SK-N-SH (cell line): ENCODE data around the gene LEPROT.

Experiments used
- CHD2 ChIP-seq: fragments of 150-350 bp; IDR thresholded peaks from 2 replicates; pipeline ENCODE4 v1.6.1; 2018; ENCODE audit warnings: low read length; ENCODE audit not compliant: partially characterized antibody
- GABPA ChIP-seq: IDR thresholded peaks from 2 replicates; pipeline ENCODE4 v1.4.0; 2012; ENCODE audit warnings: low read depth, mild to moderate bottlenecking
- JUND ChIP-seq: IDR thresholded peaks from 2 replicates; pipeline ENCODE4 v1.4.0; 2012
- NRF1 ChIP-seq: IDR thresholded peaks from 2 replicates; pipeline ENCODE4 v1.6.1; 2012; ENCODE audit warnings: low read depth, mild to moderate bottlenecking, low read length
- RAD21 ChIP-seq: IDR thresholded peaks from 2 replicates; pipeline ENCODE4 v1.6.1; 2012; ENCODE audit warnings: mild to moderate bottlenecking, low read length
- RXRA ChIP-seq: IDR thresholded peaks from 2 replicates; pipeline ENCODE4 v1.4.0; 2012; ENCODE audit warnings: low read depth, mild to moderate bottlenecking, borderline replicate concordance
- TAF1 ChIP-seq: IDR thresholded peaks from 2 replicates; pipeline ENCODE4 v1.6.1; 2012; ENCODE audit warnings: low read depth, mild to moderate bottlenecking, low read length, moderate library complexity, borderline replicate concordance
- YY1 ChIP-seq: IDR thresholded peaks from 2 replicates; pipeline ENCODE4 v1.4.0; 2012; ENCODE audit warnings: low read depth, mild to moderate bottlenecking
- TF ChIP-seq, protein P1 (sequence below): fragments of 200-600 bp; sonication (generic); IDR thresholded peaks from 2 replicates; pipeline ENCODE4 v1.6.1; 2017; ENCODE audit warnings: antibody characterized with exemption, mild to moderate bottlenecking, moderate library complexity
- TF ChIP-seq, protein P2 (sequence below): IDR thresholded peaks from 2 replicates; pipeline ENCODE4 v1.4.0; 2012; ENCODE audit warnings: low read depth, borderline replicate concordance
- TF ChIP-seq, protein P3 (sequence below): fragments of 150-350 bp; IDR thresholded peaks from 2 replicates; pipeline ENCODE4 v1.6.1; 2017; ENCODE audit warnings: antibody characterized with exemption, low read length, low read depth, borderline replicate concordance
- TF ChIP-seq, protein P4 (sequence below): IDR thresholded peaks from 2 replicates; pipeline ENCODE4 v1.4.0; 2012; ENCODE audit warnings: low read depth
- TF ChIP-seq, protein P5 (sequence below): IDR thresholded peaks from 2 replicates; pipeline ENCODE4 v1.4.0; 2012; ENCODE audit warnings: low read depth, borderline replicate concordance

DNA sequence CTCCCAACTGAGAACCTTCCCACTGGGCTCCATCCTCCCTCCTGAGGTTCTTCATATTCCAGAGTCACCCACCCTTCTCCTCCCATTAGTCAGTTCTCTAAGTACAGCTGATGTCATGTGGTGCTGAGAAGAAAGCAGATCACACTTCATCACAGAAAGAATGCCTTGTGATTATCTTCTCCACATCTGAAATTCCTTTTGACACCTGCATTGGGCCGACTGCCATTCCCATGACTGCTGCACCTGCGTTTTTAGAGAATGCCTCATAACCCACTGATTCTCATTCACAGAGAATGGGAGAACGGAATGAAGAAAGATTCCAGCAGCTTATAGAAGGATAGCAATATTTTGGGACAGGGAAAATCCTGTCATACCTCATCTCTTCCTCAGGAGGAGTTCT, 14.3 kb downstream of the LEPROT start:
- TF ChIP-seq, protein P1, sequence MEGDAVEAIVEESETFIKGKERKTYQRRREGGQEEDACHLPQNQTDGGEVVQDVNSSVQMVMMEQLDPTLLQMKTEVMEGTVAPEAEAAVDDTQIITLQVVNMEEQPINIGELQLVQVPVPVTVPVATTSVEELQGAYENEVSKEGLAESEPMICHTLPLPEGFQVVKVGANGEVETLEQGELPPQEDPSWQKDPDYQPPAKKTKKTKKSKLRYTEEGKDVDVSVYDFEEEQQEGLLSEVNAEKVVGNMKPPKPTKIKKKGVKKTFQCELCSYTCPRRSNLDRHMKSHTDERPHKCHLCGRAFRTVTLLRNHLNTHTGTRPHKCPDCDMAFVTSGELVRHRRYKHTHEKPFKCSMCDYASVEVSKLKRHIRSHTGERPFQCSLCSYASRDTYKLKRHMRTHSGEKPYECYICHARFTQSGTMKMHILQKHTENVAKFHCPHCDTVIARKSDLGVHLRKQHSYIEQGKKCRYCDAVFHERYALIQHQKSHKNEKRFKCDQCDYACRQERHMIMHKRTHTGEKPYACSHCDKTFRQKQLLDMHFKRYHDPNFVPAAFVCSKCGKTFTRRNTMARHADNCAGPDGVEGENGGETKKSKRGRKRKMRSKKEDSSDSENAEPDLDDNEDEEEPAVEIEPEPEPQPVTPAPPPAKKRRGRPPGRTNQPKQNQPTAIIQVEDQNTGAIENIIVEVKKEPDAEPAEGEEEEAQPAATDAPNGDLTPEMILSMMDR = no peak
- no peak for TF ChIP-seq JUND
- TF ChIP-seq, protein P2, sequence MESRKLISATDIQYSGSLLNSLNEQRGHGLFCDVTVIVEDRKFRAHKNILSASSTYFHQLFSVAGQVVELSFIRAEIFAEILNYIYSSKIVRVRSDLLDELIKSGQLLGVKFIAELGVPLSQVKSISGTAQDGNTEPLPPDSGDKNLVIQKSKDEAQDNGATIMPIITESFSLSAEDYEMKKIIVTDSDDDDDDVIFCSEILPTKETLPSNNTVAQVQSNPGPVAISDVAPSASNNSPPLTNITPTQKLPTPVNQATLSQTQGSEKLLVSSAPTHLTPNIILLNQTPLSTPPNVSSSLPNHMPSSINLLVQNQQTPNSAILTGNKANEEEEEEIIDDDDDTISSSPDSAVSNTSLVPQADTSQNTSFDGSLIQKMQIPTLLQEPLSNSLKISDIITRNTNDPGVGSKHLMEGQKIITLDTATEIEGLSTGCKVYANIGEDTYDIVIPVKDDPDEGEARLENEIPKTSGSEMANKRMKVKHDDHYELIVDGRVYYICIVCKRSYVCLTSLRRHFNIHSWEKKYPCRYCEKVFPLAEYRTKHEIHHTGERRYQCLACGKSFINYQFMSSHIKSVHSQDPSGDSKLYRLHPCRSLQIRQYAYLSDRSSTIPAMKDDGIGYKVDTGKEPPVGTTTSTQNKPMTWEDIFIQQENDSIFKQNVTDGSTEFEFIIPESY = no peak
- TF ChIP-seq, protein P3, sequence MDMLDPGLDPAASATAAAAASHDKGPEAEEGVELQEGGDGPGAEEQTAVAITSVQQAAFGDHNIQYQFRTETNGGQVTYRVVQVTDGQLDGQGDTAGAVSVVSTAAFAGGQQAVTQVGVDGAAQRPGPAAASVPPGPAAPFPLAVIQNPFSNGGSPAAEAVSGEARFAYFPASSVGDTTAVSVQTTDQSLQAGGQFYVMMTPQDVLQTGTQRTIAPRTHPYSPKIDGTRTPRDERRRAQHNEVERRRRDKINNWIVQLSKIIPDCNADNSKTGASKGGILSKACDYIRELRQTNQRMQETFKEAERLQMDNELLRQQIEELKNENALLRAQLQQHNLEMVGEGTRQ = no peak
- TF ChIP-seq NRF1 = no peak
- TF ChIP-seq, protein P4, sequence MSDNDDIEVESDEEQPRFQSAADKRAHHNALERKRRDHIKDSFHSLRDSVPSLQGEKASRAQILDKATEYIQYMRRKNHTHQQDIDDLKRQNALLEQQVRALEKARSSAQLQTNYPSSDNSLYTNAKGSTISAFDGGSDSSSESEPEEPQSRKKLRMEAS = no peak
- no peak for TF ChIP-seq RAD21
- no peak for TF ChIP-seq CHD2
- no peak for TF ChIP-seq GABPA
- TF ChIP-seq, protein P5, sequence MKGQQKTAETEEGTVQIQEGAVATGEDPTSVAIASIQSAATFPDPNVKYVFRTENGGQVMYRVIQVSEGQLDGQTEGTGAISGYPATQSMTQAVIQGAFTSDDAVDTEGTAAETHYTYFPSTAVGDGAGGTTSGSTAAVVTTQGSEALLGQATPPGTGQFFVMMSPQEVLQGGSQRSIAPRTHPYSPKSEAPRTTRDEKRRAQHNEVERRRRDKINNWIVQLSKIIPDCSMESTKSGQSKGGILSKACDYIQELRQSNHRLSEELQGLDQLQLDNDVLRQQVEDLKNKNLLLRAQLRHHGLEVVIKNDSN = no peak
- TF ChIP-seq TAF1 = no peak
- TF ChIP-seq YY1 = no peak
- no peak for TF ChIP-seq RXRA
